GM12874 (cell line): ENCODE results near the gene ARHGAP27.

ENCODE experiments used
- TF ChIP-seq, protein P1 (sequence below): IDR thresholded peaks from 2 replicates; pipeline ENCODE4 v1.5.1; 2011; ENCODE audit warnings: low read depth, mild to moderate bottlenecking, control low read depth, low read length, moderate library complexity; ENCODE audit not compliant: insufficient read depth

Gene ARHGAP27

DNA sequence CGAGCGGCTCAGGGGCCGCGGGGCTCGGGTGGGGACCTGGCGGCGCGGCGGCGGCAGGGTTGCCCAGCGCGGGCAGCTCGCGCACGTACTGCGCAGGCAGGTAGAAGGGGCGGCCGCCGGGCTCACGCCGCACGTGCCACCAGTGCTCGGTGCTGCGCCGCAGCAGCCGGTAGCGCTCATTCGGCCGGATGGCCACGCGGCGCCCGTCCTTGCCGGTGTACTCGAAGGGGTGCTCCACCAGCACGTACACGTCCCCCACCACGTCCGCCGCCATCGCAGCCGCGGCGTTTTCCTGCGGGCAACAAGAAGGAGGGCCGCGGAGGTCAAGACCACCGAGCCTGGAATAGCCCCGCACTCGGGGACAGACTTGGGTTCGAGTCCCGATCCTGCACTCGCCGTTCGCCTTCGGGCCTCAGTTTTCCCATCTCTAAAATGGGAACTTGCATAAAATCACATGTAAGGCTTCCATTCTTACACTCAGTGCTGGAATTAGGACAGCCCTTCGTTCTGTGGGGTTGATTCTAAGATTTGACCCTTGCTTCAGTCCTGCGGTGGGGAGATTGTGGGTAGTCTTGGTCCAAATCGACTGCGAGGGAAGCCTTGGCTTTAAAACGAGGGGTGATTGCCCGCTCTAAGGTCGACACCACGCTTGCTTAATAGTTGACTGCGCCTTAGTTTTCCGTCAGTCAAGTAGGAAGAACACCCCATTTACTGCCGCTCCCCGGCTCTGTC, 2.5 kb downstream of the ARHGAP27 start:
- TF ChIP-seq, protein P1, sequence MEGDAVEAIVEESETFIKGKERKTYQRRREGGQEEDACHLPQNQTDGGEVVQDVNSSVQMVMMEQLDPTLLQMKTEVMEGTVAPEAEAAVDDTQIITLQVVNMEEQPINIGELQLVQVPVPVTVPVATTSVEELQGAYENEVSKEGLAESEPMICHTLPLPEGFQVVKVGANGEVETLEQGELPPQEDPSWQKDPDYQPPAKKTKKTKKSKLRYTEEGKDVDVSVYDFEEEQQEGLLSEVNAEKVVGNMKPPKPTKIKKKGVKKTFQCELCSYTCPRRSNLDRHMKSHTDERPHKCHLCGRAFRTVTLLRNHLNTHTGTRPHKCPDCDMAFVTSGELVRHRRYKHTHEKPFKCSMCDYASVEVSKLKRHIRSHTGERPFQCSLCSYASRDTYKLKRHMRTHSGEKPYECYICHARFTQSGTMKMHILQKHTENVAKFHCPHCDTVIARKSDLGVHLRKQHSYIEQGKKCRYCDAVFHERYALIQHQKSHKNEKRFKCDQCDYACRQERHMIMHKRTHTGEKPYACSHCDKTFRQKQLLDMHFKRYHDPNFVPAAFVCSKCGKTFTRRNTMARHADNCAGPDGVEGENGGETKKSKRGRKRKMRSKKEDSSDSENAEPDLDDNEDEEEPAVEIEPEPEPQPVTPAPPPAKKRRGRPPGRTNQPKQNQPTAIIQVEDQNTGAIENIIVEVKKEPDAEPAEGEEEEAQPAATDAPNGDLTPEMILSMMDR = no peak

DNA sequence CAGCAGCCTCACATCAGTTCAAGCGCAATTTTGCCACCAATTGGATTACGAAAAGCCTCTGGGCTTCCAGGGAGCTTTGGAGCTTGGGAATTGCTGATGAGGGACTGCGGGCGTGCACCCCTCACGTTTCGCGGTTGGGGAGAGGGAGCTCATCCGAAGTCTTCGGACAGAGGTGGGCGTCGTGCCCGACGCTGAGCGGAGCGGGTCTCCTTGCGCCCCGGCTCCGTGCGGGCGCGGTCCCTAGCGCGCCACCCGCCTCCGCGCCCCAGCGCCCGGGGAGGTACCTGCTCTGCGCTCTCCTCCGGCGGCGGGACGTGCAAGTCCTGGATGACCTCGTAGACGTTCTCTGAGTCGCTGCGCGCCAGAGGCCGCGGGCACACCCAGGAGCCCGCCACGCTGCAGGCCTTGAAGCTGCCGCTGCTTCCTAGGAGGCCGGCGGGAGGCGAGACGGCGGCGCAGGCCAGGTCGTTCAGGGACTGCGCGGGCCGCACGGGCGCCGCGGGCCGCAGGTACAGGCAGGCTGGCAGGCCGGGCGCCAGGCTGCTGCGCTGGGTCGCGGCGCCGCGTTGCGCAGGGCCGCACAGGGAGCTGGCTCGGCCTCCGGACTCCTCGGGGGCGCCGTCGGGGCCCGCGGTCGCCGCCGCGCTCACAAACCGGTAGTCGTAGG, 3.2 kb downstream of the ARHGAP27 start:
- TF ChIP-seq, protein P1 = no peak

DNA sequence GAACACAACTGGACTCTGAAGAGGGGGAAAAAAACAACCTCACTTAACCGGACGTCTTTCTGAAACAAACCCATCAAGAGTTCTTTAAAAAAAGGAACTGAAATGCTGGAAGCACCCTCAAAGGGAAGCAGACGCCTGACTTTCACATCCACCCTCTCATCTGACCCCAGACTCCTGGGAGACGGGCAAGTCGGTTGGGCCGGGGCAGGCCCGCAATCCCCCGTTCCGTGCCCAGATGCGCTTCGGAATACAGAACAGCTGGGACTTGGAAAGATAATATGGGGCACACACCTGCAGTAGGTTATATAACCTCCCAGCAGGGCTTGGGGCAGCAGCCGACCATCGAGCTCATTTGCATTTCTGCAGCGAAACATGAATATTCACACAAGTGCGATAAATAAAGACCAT, 3.7 kb downstream of the ARHGAP27 start:
- TF ChIP-seq, protein P1 = no peak

DNA sequence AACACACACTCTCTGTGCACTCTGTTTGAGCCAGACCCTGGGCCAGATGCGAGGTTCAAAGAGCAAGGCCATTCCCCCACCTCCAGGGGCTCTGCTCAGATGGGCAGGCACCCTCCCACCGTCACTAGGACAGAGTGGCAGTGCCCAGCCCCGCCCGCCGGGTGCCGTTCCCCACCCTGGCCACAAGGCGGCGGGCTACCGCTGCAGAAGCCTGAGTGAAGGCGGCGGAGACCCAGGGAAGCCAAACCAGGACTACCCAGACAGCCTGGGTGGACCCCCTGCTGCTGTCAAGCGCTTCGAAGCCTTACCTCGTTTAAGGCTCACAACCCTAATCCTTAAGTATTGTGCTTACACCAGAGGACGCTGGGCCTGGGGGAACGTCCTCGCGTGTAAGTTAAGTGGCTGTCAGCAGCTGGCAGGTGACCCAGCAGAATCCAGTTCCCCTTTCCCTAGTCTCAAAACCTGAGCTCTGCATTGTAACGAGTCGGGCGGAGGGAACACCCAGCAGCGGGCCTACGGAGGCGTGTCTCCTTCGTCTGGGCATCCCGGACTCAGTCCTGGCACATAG, 4.5 kb downstream of the ARHGAP27 start:
- TF ChIP-seq, protein P1 = peak; percentile 99

DNA sequence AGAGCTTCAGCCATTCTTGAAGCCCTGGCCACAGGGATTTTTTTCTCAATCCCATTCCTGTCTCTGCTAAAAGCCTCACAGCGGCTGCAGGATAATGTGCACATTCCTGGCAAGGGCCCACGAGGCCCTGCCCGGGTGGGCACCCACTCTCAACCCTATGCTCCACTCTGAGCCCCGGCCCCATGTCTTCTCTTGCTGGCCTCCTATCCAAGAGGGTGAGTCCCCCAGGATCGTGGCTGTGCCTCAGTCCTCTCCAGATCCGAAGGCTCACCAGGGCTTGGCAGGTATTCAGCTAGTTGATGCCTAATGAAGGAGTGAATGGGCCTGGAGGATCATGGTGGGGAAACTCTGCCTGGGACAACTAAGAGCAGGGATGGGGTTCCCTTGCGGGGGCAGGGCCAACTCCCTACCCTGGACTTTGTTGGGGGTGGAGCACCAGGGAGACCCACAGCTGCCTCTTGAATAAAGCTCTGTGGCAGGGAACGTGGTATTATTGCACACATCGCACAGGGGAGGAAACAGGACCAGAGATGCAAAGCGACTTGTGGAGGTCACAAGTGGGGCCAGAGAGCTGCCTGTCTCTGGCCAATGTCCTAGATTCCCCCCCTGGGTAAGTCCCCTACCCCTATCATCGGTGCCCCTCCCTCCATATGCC, 5.4 kb downstream of the ARHGAP27 start:
- TF ChIP-seq, protein P1 = no peak

DNA sequence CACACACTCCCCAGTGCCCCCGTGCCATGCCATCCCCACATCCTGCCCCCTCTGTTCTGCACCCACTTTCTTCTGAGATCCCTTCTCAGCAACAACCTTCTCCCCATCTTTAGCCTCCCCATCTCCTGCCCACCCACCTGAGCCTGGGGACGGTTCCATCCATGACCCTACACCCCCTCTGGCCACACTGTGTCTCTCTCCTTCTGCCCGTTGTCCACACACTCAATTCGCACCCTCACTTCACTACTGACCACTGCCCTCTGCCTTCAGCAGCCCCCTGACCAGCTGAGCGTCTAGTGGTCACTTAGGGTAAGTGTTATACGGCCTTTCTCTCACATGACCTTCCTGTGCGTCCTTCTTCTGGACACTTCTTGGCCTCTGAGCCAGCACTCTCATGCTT, 6.1 kb downstream of the ARHGAP27 start:
- TF ChIP-seq, protein P1 = no peak

DNA sequence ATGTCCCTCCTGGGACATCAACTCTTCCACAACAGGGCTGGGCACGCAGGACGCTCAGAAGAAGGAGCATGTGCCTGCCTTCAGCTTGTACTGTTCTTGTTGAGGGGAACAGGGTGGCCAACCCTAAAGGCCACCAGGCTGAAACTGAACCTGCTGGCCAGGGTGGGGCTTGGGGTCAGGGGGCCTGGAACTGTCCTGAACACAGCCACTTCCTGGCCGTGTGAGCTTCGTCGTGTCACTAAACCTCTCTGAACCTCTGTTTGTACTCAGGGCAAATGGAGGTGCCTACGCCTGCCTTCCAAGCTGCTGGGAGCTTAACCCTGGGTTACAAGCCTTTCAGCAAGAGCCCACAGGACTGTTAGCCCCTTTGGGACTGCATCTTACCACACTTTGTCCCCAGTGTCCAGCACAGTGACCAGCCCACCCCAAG, 6.7 kb downstream of the ARHGAP27 start:
- TF ChIP-seq, protein P1 = no peak; the same call in 1 of the 2 replicates
